HG03280 (cell line): ENCODE measurements around the gene TMC6.
"Not testable (repeated sequence)": the region's sequence is repeated elsewhere in the genome, so short reads cannot be mapped to it uniquely, and the experiment has no call there.

Source experiments
- ATAC-seq: cut with Tn5 transposase; IDR thresholded peaks from one replicate; pipeline ENCODE4 v1.9.1; 2021; ENCODE audit warnings: mild to moderate bottlenecking, moderate library complexity; ENCODE audit not compliant: unreplicated experiment

The TMC6 gene

GRCh38 chr17:78154903-78155811 is 26.6 kb upstream of the TMC6 start:
- ATAC-seq, result peak; percentile 56

GRCh38 chr17:78151514-78152008 is 23.0 kb upstream of the TMC6 start:
- no peak for ATAC-seq

GRCh38 chr17:78148286-78149016 is 19.9 kb upstream of the TMC6 start:
- ATAC-seq, result no peak

GRCh38 chr17:78147315-78147998 is 18.9 kb upstream of the TMC6 start:
- ATAC-seq, result peak; percentile 37

- ATAC-seq, result no peak
Measured at GRCh38 chr17:78146881-78147280, 18.3 kb upstream of the TMC6 start.

- ATAC-seq, result no peak
Measured at GRCh38 chr17:78146471-78146869, 17.9 kb upstream of the TMC6 start.

GRCh38 chr17:78144736-78145641 is 16.4 kb upstream of the TMC6 start:
- no peak for ATAC-seq

- ATAC-seq, result no peak
Measured at GRCh38 chr17:78144147-78144719, 15.7 kb upstream of the TMC6 start.

- ATAC-seq, result no peak
Measured at GRCh38 chr17:78143214-78144146, 14.9 kb upstream of the TMC6 start.

GRCh38 chr17:78142119-78142861 is 13.7 kb upstream of the TMC6 start:
- no peak for ATAC-seq

- ATAC-seq, result no peak
Measured at GRCh38 chr17:78141437-78142118, 13.0 kb upstream of the TMC6 start.

- peak; percentile 80 for ATAC-seq
Measured at GRCh38 chr17:78140169-78141051, 11.9 kb upstream of the TMC6 start.

- ATAC-seq, result not testable (repeated sequence)
Measured at GRCh38 chr17:78139861-78140168, 11.3 kb upstream of the TMC6 start.

- ATAC-seq, result no peak
Measured at GRCh38 chr17:78138204-78139060, 9.9 kb upstream of the TMC6 start.

- no peak for ATAC-seq
Measured at GRCh38 chr17:78137392-78138203, 9.0 kb upstream of the TMC6 start.
